SK-N-MC (cell line): Measurements from ENCODE around the gene RIOK3.
"Not testable (repeated sequence)": the region's sequence is repeated elsewhere in the genome, so short reads cannot be mapped to it uniquely, and the experiment has no call there.

Experiments
- DNase-seq: peaks from one replicate; pipeline ENCODE4 v3.0.0-alpha.2; 2011; ENCODE audit warnings: low read depth, low spot score
- H3K27ac ChIP-seq: fragments of 200-600 bp; sonication (generic); 2 replicates; pipeline ENCODE4 v1.5.1; 2016; ENCODE audit warnings: mixed run types
- H3K36me3 ChIP-seq: fragments of 200-600 bp; sonication (generic); 2 replicates; pipeline ENCODE4 v1.6.1; 2017; ENCODE audit warnings: antibody characterized with exemption, low read length, mixed read lengths; ENCODE audit not compliant: insufficient read depth
- H3K4me3 ChIP-seq: fragments of 200-600 bp; sonication (generic); 2 replicates; pipeline ENCODE4 v1.5.1; 2016
- H3K9ac ChIP-seq: fragments of 200-600 bp; sonication (generic); 2 replicates; pipeline ENCODE4 v1.8.0; 2017; ENCODE audit warnings: mixed run types, mixed read lengths; ENCODE audit not compliant: insufficient read length
- H3K9me3 ChIP-seq: fragments of 200-600 bp; sonication (generic); 2 replicates; pipeline ENCODE4 v1.6.1; 2017; ENCODE audit warnings: low read depth, mild to moderate bottlenecking, antibody characterized with exemption, low read length, moderate library complexity, mixed read lengths
- EZH2 ChIP-seq: fragments of 200-600 bp; sonication (generic); IDR thresholded peaks from one replicate; pipeline ENCODE4 v1.6.1; 2017; ENCODE audit warnings: antibody characterized with exemption
- FOXP2 ChIP-seq: optimal IDR thresholded peaks from 2 replicates; pipeline ENCODE3; 2011; ENCODE audit warnings: mild to moderate bottlenecking, moderate library complexity; ENCODE audit not compliant: insufficient read depth; ENCODE audit errors: extremely low read length, control extremely low read depth
- POLR2AphosphoS5 ChIP-seq: IDR thresholded peaks from 2 replicates; pipeline ENCODE4 v1.6.1; 2012; ENCODE audit warnings: mild to moderate bottlenecking, low read depth, low read length, borderline replicate concordance

The RIOK3 gene

GRCh38 chr18:23498877-23499276, 45.8 kb downstream of the RIOK3 start:
- TF ChIP-seq FOXP2 (no peak), EZH2 (no peak), POLR2AphosphoS5 (no peak)
- Histone ChIP-seq H3K9ac (no peak overlapping the region), H3K27ac (no peak overlapping the region), H3K4me3 (no peak overlapping the region), H3K9me3 (no peaks in the 10 kb centered on the region), H3K36me3 (no peaks in the 10 kb centered on the region)
- peak; percentile 48 for DNase-seq

GRCh38 chr18:23499291-23499781, 46.2 kb downstream of the RIOK3 start:
- no peaks in the 10 kb centered on the region for H3K9me3 ChIP-seq
- no peak overlapping the region for H3K4me3 ChIP-seq
- H3K27ac ChIP-seq: no peak overlapping the region
- no peak for DNase-seq
- no peak overlapping the region for H3K9ac ChIP-seq
- TF ChIP-seq FOXP2 (no peak), POLR2AphosphoS5 (no peak), EZH2 (no peak)
- no peaks in the 10 kb centered on the region for H3K36me3 ChIP-seq

GRCh38 chr18:23501626-23502025, 48.5 kb downstream of the RIOK3 start:
- H3K36me3 ChIP-seq: no peaks in the 10 kb centered on the region
- H3K27ac ChIP-seq: no peak overlapping the region
- no peak overlapping the region for H3K9ac ChIP-seq
- H3K4me3 ChIP-seq: no peak overlapping the region
- DNase-seq: no peak
- TF ChIP-seq FOXP2 (no peak), POLR2AphosphoS5 (no peak), EZH2 (no peak)
- no peaks in the 10 kb centered on the region for H3K9me3 ChIP-seq

- Histone ChIP-seq H3K9ac (peak overlapping the region; percentile 88), H3K9me3 (no peaks in the 10 kb centered on the region), H3K27ac (0 out of 2 replicates have a peak overlapping the region, but pooled peaks have one; percentile 42), H3K4me3 (peak overlapping the region; percentile 96), H3K36me3 (no peaks in the 10 kb centered on the region)
- no peak for DNase-seq
- no peak for TF ChIP-seq FOXP2
- TF ChIP-seq POLR2AphosphoS5: no peak
- TF ChIP-seq EZH2: no peak
Observed at GRCh38 chr18:23502516-23503037, 49.5 kb downstream of the RIOK3 start.

GRCh38 chr18:23503038-23503962, 50.2 kb downstream of the RIOK3 start, which contains the start of gene RMC1:
Gene RMC1 (plus strand): TSS chr18:23503511. CDS start chr18:23503619, 108 bp downstream.
- DNase-seq: no peak
- Histone ChIP-seq H3K9me3 (no peaks in the 10 kb centered on the region), H3K27ac (0 out of 2 replicates have a peak within 1 kb of the TSS, but pooled peaks have one; percentile 42), H3K36me3 (0 out of 2 replicates have a peak, but pooled peaks cover 3% of the 10 kb centered on the region), H3K9ac (peak within 1 kb of the TSS; percentile 88), H3K4me3 (peak within 1 kb of the TSS; percentile 96)
- TF ChIP-seq POLR2AphosphoS5 (peak; percentile 91), EZH2 (no peak), FOXP2 (peak; percentile 30)

- Histone ChIP-seq H3K9ac (peak overlapping the region; percentile 81), H3K27ac (no peak overlapping the region), H3K4me3 (peak overlapping the region; percentile 96), H3K9me3 (no peaks in the 10 kb centered on the region), H3K36me3 (0 out of 2 replicates have a peak, but pooled peaks cover 3% of the 10 kb centered on the region)
- DNase-seq: no peak
- TF ChIP-seq FOXP2: no peak
- TF ChIP-seq EZH2: no peak
- no peak for TF ChIP-seq POLR2AphosphoS5
Observed at GRCh38 chr18:23503963-23504344, 50.9 kb downstream of the RIOK3 start.

GRCh38 chr18:23504720-23505119, 51.6 kb downstream of the RIOK3 start:
- H3K4me3 ChIP-seq: peak overlapping the region; percentile 96; the same call in 1 of the 2 replicates
- H3K9ac ChIP-seq: no peak overlapping the region
- no peak for DNase-seq
- 0 out of 2 replicates have a peak, but pooled peaks cover 3% of the 10 kb centered on the region for H3K36me3 ChIP-seq
- no peak overlapping the region for H3K27ac ChIP-seq
- H3K9me3 ChIP-seq: no peaks in the 10 kb centered on the region
- TF ChIP-seq POLR2AphosphoS5 (no peak), FOXP2 (no peak), EZH2 (no peak)

- TF ChIP-seq POLR2AphosphoS5 (no peak), FOXP2 (no peak), EZH2 (no peak)
- H3K9ac ChIP-seq: no peak overlapping the region
- H3K4me3 ChIP-seq: no peak overlapping the region
- H3K9me3 ChIP-seq: no peaks in the 10 kb centered on the region
- H3K36me3 ChIP-seq: peaks cover 10% of the 10 kb centered on the region; the same call in 1 of the 2 replicates
- no peak for DNase-seq
- H3K27ac ChIP-seq: no peak overlapping the region
Observed at GRCh38 chr18:23506393-23506792, 53.3 kb downstream of the RIOK3 start.

GRCh38 chr18:23510923-23511322, 57.8 kb downstream of the RIOK3 start:
- H3K9ac ChIP-seq, H3K4me3 ChIP-seq, H3K9me3 ChIP-seq, H3K36me3 ChIP-seq, H3K27ac ChIP-seq, DNase-seq: not testable (repeated sequence)

GRCh38 chr18:23512216-23512615, 59.1 kb downstream of the RIOK3 start:
- H3K4me3 ChIP-seq, H3K27ac ChIP-seq, DNase-seq, H3K9ac ChIP-seq, H3K9me3 ChIP-seq: not testable (repeated sequence)
- H3K36me3 ChIP-seq: peaks cover 13% of the 10 kb centered on the region; the same call in 1 of the 2 replicates
